SK-N-SH treated with all-trans-retinoic acid at 6 μM for 48 hours (cell line): Measurements from ENCODE around the gene SDHB.

ENCODE experiments used
- ARNTL ChIP-seq: fragments of 450-650 bp; formaldehyde crosslinking; IDR thresholded peaks from 2 replicates; pipeline ENCODE4 v1.5.0; 2020; ENCODE audit warnings: low read depth, mild to moderate bottlenecking, moderate library complexity, borderline replicate concordance
- CREB5 ChIP-seq: fragments of 250-450 bp; sonication (Bioruptor Pico); IDR thresholded peaks from 2 replicates; pipeline ENCODE4 v1.5.1; 2020; ENCODE audit warnings: low read depth, mild to moderate bottlenecking, moderate library complexity
- ESRRG ChIP-seq: fragments of 250-450 bp; sonication (Bioruptor Pico); IDR thresholded peaks from 2 replicates; pipeline ENCODE4 v1.6.1; 2021; ENCODE audit warnings: mild to moderate bottlenecking
- PATZ1 ChIP-seq: fragments of 250-450 bp; sonication (Bioruptor Pico); IDR thresholded peaks from 2 replicates; pipeline ENCODE4 v1.8.0; 2020; ENCODE audit warnings: mild to moderate bottlenecking, moderate library complexity, borderline replicate concordance
- PPARA ChIP-seq: fragments of 250-450 bp; sonication (Bioruptor Pico); IDR thresholded peaks from 2 replicates; pipeline ENCODE4 v1.5.0; 2020; ENCODE audit warnings: mild to moderate bottlenecking, borderline replicate concordance
- RARB ChIP-seq: fragments of 250-450 bp; sonication (Bioruptor Pico); IDR thresholded peaks from 2 replicates; pipeline ENCODE4 v1.8.0; 2021; ENCODE audit warnings: mild to moderate bottlenecking, moderate library complexity
- SNAI2 ChIP-seq: fragments of 250-450 bp; sonication (Bioruptor Pico); IDR thresholded peaks from 2 replicates; pipeline ENCODE4 v1.5.0; 2020; ENCODE audit warnings: mild to moderate bottlenecking, moderate library complexity
- TCF4 ChIP-seq: fragments of 250-450 bp; sonication (Bioruptor Pico); IDR thresholded peaks from 2 replicates; pipeline ENCODE4 v1.8.0; 2021; ENCODE audit warnings: mild to moderate bottlenecking, moderate library complexity, borderline replicate concordance
- TOX ChIP-seq: fragments of 250-450 bp; sonication (Bioruptor Pico); IDR thresholded peaks from 2 replicates; pipeline ENCODE4 v1.8.0; 2021; ENCODE audit warnings: mild to moderate bottlenecking, moderate library complexity, borderline replicate concordance
- TSHZ2 ChIP-seq: fragments of 250-450 bp; sonication (Bioruptor Pico); IDR thresholded peaks from 2 replicates; pipeline ENCODE4 v1.5.0; 2020; ENCODE audit warnings: mild to moderate bottlenecking, moderate library complexity
- ZFP3 ChIP-seq: fragments of 250-450 bp; sonication (Bioruptor Pico); IDR thresholded peaks from 2 replicates; pipeline ENCODE4 v1.5.0; 2020; ENCODE audit warnings: mild to moderate bottlenecking, moderate library complexity
- ZFP30 ChIP-seq: fragments of 450-650 bp; formaldehyde crosslinking; IDR thresholded peaks from 2 replicates; pipeline ENCODE4 v1.5.0; 2022; ENCODE audit warnings: mild to moderate bottlenecking, moderate library complexity
- ZNF565 ChIP-seq: fragments of 450-650 bp; formaldehyde crosslinking; conservative IDR thresholded peaks from 2 replicates; pipeline ENCODE4 v1.5.0; 2020; ENCODE audit warnings: low read depth, mild to moderate bottlenecking, moderate library complexity
- ZNF8 ChIP-seq: fragments of 450-650 bp; formaldehyde crosslinking; IDR thresholded peaks from 2 replicates; pipeline ENCODE4 v1.5.0; 2020; ENCODE audit warnings: mild to moderate bottlenecking, moderate library complexity

DNA sequence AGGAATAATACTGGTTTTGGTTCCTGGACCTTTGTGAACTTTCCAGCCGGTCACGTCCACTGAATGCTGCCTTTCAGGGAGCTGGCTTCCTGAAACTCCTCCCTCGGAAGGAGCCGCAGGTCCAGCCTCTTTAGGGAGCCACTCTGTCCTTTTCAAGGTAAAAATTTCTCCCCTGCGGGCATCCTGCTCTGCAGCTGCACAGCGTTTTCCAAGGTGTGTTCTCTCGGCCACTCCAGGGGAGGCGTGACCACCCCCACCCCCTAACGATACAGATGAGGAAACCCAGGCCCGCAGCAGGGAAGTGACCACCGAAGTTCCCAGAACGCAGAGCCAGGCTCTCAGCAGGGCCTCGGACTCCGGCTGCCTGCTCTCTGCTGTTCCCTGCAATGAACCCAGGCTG lies 44.0 kb upstream of the SDHB start:
- TF ChIP-seq TCF4 (no peak), ESRRG (CRISPR knock-in tag) (no peak), RARB (no peak), ARNTL (no peak), ZNF8 (CRISPR knock-in tag) (no peak), SNAI2 (CRISPR knock-in tag) (no peak), ZFP3 (no peak), PATZ1 (CRISPR knock-in tag) (no peak), PPARA (no peak), TOX (CRISPR knock-in tag) (no peak), CREB5 (CRISPR knock-in tag) (no peak), ZFP30 (CRISPR knock-in tag) (no peak), ZNF565 (CRISPR knock-in tag) (no peak), TSHZ2 (no peak)
